Gastrocnemius medialis (tissue), 4 donors: ENCODE results near the gene PREPL.

Experiments
- POLR2A ChIP-seq, 2 donors: fragments of 450-650 bp; IDR thresholded peaks; one replicate each; pipeline ENCODE4 v1.6.1; 2017; ENCODE audit warnings: antibody characterized with exemption in 2 of 2, mild to moderate bottlenecking in 2 of 2, moderate library complexity in 2 of 2
- TF ChIP-seq, protein P1 (sequence below), 5 experiments: fragments of 450-650 bp in 3 of 5; fragments of 200-600 bp in 2 of 5; sonication (generic) in 2 of 5; IDR thresholded peaks in 4 of 5; conservative IDR thresholded peaks in 1 of 5; 1 replicate in 4 of 5; 2 replicates in 1 of 5; pipeline ENCODE4 v1.5.1; 2016 to 2019; ENCODE audit warnings: antibody characterized with exemption in 5 of 5, mild to moderate bottlenecking in 3 of 5, moderate library complexity in 3 of 5

DNA sequence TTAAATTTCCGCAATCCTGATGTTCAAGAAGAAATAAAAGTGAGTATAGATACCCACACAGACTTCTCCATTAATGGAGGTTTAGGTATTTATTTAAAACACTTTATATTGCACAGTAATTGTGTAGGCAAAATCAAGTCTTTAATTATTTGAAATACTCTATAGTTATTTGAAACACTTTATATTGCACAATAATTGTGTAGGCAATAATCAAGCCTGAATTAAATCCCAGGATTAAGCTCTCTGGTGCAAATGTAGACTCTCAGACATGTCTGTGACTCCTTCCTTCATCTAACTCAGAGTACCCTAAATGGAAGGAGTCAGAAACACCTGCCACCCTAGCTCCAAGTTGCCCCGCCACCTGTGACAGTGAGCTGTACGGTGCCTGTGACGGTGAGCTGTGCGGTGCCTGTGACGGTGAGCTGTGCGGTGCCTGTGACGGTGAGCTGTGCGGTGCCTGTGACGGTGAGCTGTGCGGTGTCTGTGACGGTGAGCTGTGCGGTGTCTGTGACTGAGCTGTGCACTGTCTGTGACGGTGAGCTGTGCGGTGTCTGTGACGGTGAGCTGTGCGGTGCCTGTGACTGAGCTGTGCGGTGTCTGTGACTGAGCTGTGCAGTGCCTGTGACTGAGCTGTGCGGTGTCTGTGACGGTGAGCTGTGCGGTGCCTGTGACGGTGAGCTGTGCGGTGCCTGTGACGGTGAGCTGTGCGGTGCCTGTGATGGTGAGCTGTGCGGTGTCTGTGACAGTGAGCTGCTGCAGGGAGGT is 75.0 kb downstream of the PREPL start:
- TF ChIP-seq, protein P1, sequence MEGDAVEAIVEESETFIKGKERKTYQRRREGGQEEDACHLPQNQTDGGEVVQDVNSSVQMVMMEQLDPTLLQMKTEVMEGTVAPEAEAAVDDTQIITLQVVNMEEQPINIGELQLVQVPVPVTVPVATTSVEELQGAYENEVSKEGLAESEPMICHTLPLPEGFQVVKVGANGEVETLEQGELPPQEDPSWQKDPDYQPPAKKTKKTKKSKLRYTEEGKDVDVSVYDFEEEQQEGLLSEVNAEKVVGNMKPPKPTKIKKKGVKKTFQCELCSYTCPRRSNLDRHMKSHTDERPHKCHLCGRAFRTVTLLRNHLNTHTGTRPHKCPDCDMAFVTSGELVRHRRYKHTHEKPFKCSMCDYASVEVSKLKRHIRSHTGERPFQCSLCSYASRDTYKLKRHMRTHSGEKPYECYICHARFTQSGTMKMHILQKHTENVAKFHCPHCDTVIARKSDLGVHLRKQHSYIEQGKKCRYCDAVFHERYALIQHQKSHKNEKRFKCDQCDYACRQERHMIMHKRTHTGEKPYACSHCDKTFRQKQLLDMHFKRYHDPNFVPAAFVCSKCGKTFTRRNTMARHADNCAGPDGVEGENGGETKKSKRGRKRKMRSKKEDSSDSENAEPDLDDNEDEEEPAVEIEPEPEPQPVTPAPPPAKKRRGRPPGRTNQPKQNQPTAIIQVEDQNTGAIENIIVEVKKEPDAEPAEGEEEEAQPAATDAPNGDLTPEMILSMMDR (IDR thresholded peaks at IDR 0.05 in 4 of 5, conservative IDR thresholded peaks at IDR 0.05 in 1 of 5) = no peak
- TF ChIP-seq POLR2A (IDR thresholded peaks at IDR 0.05) = no peak
